Measurements from ENCODE around the gene ZNF699. TPM values are rescaled to one million over a fixed set of nuclear protein-coding genes. Genes with fewer than 3 reads are reported as not detected.

ZNF699 gene
- total and polyA plus RNA-seq, 2 donors (not counting 1 experiment from before 2014, with no cell fraction given): 5.2 to 17.3 TPM

DNA sequence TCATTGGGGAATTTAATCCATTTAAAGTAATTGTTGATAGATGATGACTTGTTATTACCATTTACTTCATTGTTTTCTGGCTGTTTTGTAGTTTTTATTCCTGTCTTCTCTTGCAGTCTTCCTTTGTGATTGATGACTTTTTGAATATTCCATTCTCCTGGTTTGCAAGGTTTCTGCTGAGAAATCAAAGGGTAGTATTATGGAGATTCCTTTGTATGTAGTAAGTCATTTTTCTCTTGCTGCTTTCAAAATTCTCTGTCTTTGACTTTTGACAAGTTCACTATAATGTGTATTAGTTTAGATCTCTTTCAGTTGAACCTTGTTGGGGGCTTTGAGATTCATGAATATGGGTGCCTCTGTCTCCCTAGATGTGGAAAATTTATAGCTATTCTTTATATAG is 20.4 kb upstream of the ZNF699 start:
- H4K20me1 ChIP-seq (ENCODE audit: control insufficient read depth, insufficient read depth, low read length, poor library complexity, severe bottlenecking): no peaks in the 10 kb centered on the region
- no peak overlapping the region for H3K27ac Mint-ChIP-seq
- H3K27me3 Mint-ChIP-seq: no peaks in the 10 kb centered on the region
- H3K4me3 ChIP-seq (ENCODE audit: control extremely low read depth in 1 of 5, extremely low read depth in 1 of 5, insufficient read depth in 1 of 5, low read depth in 2 of 5, low read length in 4 of 5): no peak overlapping the region
- no peak overlapping the region for H3K9ac ChIP-seq (ENCODE audit: low read length)
- DNase-seq (no peak), ATAC-seq (ENCODE audit: low read depth) (no peak)
- no peak overlapping the region for H3K4me2 ChIP-seq (replicated peaks; ENCODE audit: low read depth, low read length, poor library complexity, severe bottlenecking)
- intact Hi-C loops (cut with micrococcal nuclease): no loop called here
- peaks cover 27% of the 10 kb centered on the region for H3K9me3 Mint-ChIP-seq (ENCODE audit: insufficient read depth)
- peaks cover under 1 to 3% of the 10 kb centered on the region in 2 donors for H3K4me1 ChIP-seq (ENCODE audit: control insufficient read depth in 2 of 2, insufficient read depth in 2 of 2, low read length in 2 of 2)
- CTCF ChIA-PET: no interaction called here
- H3K9me3 ChIP-seq (ENCODE audit: control extremely low read depth in 1 of 3, control insufficient read depth in 2 of 3, insufficient read depth in 1 of 3, low read length in 2 of 3): peaks cover 24 to 76% (median 59%) of the 10 kb centered on the region in 3 donors
- H3K79me2 ChIP-seq (ENCODE audit: control insufficient read depth, insufficient read depth, low read length): peaks cover 88% of the 10 kb centered on the region
- H3K27me3 ChIP-seq (replicated peaks in 1 of 4; ENCODE audit: control extremely low read depth in 1 of 4, control insufficient read depth in 3 of 4, insufficient read depth in 4 of 4, low read length in 3 of 4): no peaks in the 10 kb centered on the region
- H3K4me3 Mint-ChIP-seq: no peak overlapping the region
- TF ChIP-seq, protein P1, sequence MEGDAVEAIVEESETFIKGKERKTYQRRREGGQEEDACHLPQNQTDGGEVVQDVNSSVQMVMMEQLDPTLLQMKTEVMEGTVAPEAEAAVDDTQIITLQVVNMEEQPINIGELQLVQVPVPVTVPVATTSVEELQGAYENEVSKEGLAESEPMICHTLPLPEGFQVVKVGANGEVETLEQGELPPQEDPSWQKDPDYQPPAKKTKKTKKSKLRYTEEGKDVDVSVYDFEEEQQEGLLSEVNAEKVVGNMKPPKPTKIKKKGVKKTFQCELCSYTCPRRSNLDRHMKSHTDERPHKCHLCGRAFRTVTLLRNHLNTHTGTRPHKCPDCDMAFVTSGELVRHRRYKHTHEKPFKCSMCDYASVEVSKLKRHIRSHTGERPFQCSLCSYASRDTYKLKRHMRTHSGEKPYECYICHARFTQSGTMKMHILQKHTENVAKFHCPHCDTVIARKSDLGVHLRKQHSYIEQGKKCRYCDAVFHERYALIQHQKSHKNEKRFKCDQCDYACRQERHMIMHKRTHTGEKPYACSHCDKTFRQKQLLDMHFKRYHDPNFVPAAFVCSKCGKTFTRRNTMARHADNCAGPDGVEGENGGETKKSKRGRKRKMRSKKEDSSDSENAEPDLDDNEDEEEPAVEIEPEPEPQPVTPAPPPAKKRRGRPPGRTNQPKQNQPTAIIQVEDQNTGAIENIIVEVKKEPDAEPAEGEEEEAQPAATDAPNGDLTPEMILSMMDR (IDR thresholded peaks at IDR 0.05): no peak
- TF ChIP-seq EZH2 (IDR thresholded peaks at IDR 0.05; ENCODE audit: borderline replicate concordance, insufficient read depth, low read depth, low read length, poor library complexity, severe bottlenecking): no peak
- H2AFZ ChIP-seq (ENCODE audit: insufficient read depth, low read depth, low read length, poor library complexity, severe bottlenecking): no peak overlapping the region
- peaks cover 17 to 34% of the 10 kb centered on the region in 2 experiments for H3K36me3 ChIP-seq (replicated peaks in 1 of 2; ENCODE audit: control extremely low read depth in 1 of 2, control insufficient read depth in 1 of 2, extremely low read depth in 1 of 2, insufficient read depth in 2 of 2, low read length in 1 of 2)
- peaks cover 7% of the 10 kb centered on the region for H3K4me1 Mint-ChIP-seq
- POLR2A ChIA-PET: no interaction called here
- no peak overlapping the region for H3K27ac ChIP-seq (ENCODE audit: low read length in 2 of 2)

GRCh38 chr19:9324584-9324962 is 14.9 kb upstream of the ZNF699 start:
- WGBS (ENCODE audit: insufficient coverage): 41% methylated on average over 6 of the region's 9 CpGs
- peak overlapping the region; percentile 78 to 81 for H3K27ac ChIP-seq (ENCODE audit: low read length in 2 of 2)
- H3K4me1 Mint-ChIP-seq: peaks cover 24% of the 10 kb centered on the region
- H3K4me1 ChIP-seq (ENCODE audit: control insufficient read depth in 2 of 2, insufficient read depth in 2 of 2, low read length in 2 of 2): peaks cover 11 to 17% of the 10 kb centered on the region in 2 donors
- H3K9me3 ChIP-seq (ENCODE audit: control extremely low read depth in 1 of 3, control insufficient read depth in 2 of 3, insufficient read depth in 1 of 3, low read length in 2 of 3): peaks cover 8 to 57% (median 40%) of the 10 kb centered on the region in 3 donors
- no peak for ATAC-seq (ENCODE audit: low read depth)
- peaks cover 43% of the 10 kb centered on the region for H3K79me2 ChIP-seq (ENCODE audit: control insufficient read depth, insufficient read depth, low read length)
- no peak for DNase-seq
- no peaks in the 10 kb centered on the region for H3K27me3 ChIP-seq (replicated peaks in 1 of 4; ENCODE audit: control extremely low read depth in 1 of 4, control insufficient read depth in 3 of 4, insufficient read depth in 4 of 4, low read length in 3 of 4)
- H3K27me3 Mint-ChIP-seq: no peaks in the 10 kb centered on the region
- POLR2A ChIA-PET: interaction anchor here (0.5 to 0.6 kb wide), 2 partner anchors 17 to 110 kb away, joined by 3 read pairs; no protein-coding TSS in a partner anchor
- H3K4me3 Mint-ChIP-seq: peak overlapping the region; percentile 96
- TF ChIP-seq EZH2 (IDR thresholded peaks at IDR 0.05; ENCODE audit: borderline replicate concordance, insufficient read depth, low read depth, low read length, poor library complexity, severe bottlenecking): no peak
- TF ChIP-seq, protein P1 (IDR thresholded peaks at IDR 0.05): no peak
- no peaks in the 10 kb centered on the region for H4K20me1 ChIP-seq (ENCODE audit: control insufficient read depth, insufficient read depth, low read length, poor library complexity, severe bottlenecking)
- peak overlapping the region; percentile 89 for H2AFZ ChIP-seq (ENCODE audit: insufficient read depth, low read depth, low read length, poor library complexity, severe bottlenecking)
- intact Hi-C loops (cut with micrococcal nuclease): loop anchor here (1.0 to 5.0 kb wide), 5 partner anchors 14 to 495 kb away; partner anchors contain the start of genes FBXL12, ZNF317 and ZNF426
- peak overlapping the region; percentile 89 for H3K4me2 ChIP-seq (replicated peaks; ENCODE audit: low read depth, low read length, poor library complexity, severe bottlenecking)
- H3K9ac ChIP-seq (ENCODE audit: low read length): peak overlapping the region; percentile 77
- peak overlapping the region; percentile 64 to 88 (median 79) for H3K4me3 ChIP-seq (ENCODE audit: control extremely low read depth in 1 of 5, extremely low read depth in 1 of 5, insufficient read depth in 1 of 5, low read depth in 2 of 5, low read length in 4 of 5)
- peaks cover 2 to 5% of the 10 kb centered on the region in 2 experiments for H3K36me3 ChIP-seq (replicated peaks in 1 of 2; ENCODE audit: control extremely low read depth in 1 of 2, control insufficient read depth in 1 of 2, extremely low read depth in 1 of 2, insufficient read depth in 2 of 2, low read length in 1 of 2)
- peak overlapping the region; percentile 96 for H3K27ac Mint-ChIP-seq
- CTCF ChIA-PET: interaction anchor here (1.0 kb wide), 1 partner anchor 119 kb away, joined by 3 read pairs; no protein-coding TSS in a partner anchor
- peaks cover 15% of the 10 kb centered on the region for H3K9me3 Mint-ChIP-seq (ENCODE audit: insufficient read depth)
